ENCODE data around the gene SLC25A5.

DNA sequence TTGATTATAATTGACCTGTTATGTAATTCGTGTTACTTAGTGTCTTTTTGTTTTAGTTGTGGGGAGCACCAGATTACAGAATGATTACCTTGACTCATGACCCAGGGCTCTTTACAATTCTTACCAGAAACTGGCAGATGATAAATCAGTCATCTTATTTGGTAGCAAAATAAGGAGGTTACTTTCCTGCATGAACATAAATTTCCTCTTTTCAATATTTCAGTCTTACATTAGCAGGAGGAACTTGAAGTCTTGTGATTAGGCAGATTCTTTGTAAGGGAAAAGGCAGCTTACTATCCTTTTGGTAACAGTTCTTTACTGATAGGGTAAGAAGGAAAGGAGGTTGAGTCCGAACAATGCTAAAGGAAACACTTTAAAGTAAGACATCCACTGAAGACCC is 26.0 kb upstream of the SLC25A5 start:
- TF ChIP-seq, protein P1, sequence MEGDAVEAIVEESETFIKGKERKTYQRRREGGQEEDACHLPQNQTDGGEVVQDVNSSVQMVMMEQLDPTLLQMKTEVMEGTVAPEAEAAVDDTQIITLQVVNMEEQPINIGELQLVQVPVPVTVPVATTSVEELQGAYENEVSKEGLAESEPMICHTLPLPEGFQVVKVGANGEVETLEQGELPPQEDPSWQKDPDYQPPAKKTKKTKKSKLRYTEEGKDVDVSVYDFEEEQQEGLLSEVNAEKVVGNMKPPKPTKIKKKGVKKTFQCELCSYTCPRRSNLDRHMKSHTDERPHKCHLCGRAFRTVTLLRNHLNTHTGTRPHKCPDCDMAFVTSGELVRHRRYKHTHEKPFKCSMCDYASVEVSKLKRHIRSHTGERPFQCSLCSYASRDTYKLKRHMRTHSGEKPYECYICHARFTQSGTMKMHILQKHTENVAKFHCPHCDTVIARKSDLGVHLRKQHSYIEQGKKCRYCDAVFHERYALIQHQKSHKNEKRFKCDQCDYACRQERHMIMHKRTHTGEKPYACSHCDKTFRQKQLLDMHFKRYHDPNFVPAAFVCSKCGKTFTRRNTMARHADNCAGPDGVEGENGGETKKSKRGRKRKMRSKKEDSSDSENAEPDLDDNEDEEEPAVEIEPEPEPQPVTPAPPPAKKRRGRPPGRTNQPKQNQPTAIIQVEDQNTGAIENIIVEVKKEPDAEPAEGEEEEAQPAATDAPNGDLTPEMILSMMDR (IDR thresholded peaks at IDR 0.05), result no peak
- no peak for TF ChIP-seq POLR2A (IDR thresholded peaks at IDR 0.05)
